HG03442 (cell line): ENCODE measurements around the gene TAP1.

Source experiments
- ATAC-seq: cut with Tn5 transposase; IDR thresholded peaks from one replicate; pipeline ENCODE4 v1.9.1; 2021; ENCODE audit warnings: mild to moderate bottlenecking, moderate library complexity; ENCODE audit not compliant: unreplicated experiment

TAP1 gene

DNA sequence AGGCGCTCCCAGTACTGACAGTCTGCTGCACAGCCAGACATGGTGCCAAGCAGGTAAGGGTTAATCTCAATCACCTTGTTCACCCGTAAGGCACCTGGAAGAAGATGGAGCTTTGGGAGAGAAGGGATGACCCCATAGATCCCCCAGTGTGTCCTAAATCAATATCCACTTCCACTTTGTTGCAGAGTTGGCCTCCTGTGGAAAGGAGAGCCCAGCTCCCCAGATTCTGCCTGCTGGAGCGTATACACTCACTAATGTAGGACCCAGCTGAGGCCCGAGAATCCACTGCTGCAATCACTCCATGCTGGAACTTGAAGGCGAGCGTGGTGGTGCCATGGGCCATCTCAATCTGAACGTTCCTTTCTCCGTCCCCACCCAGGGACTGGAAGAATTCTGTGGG is 10.8 kb downstream of the TAP1 start:
- no peak for ATAC-seq

DNA sequence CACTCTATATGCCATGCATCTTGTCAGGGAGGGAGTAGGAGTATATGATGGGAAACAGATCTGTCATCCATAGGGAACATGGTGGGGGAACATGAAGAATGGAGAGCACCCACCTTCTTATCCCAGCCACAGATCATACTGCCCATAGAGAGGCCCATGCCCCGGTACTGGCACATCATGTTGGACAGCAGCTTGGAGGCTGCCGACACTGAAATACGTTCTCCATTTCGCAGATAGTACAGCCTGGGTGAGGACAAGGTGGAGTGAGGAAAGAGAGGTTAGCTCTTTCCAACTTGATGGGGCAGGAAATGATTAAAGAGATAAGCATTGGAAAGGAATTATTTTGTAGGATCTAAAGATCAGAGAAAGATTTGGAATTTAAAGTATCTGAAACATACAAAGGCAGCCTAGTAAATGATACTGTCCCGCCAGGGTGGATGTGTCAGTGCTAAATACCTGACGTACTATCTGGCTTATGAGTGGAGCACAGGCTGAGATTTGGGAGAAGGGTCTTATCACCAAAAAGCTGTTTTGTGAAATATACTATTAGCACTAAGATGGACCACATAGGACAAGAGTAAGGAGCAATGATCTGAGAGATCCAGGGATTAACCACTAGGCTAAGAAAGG is 11.4 kb downstream of the TAP1 start:
- ATAC-seq = no peak

DNA sequence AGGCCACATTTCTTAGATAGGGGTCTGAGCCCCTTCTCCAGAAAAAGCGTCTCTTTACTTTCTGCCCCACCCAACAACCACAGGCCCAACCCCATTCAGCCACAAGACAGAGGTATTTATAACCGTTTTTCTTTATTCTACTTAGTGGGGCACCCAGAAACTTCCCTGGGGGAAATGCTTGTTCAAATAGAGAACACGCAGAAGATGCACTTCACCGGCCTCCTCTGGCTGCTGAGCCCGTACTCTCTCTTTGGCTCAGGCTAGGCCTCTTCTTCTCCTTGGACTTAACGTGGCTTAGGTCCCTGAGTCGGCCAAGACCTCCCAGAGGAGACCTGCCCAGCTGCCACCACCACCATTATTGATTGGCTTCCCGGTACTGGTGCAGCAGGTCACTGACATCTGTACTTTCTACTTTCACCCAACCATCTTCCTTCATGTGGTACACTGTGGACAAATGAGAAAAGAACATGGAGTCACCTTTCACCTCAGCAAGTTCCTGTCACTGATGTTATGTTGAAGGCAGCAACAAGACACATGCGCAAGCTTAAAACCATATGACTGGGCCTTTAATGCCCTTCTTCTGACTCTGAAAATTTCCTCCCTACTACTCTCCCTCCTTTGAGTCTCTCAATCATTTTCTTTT is 12.8 kb downstream of the TAP1 start:
- no peak for ATAC-seq

DNA sequence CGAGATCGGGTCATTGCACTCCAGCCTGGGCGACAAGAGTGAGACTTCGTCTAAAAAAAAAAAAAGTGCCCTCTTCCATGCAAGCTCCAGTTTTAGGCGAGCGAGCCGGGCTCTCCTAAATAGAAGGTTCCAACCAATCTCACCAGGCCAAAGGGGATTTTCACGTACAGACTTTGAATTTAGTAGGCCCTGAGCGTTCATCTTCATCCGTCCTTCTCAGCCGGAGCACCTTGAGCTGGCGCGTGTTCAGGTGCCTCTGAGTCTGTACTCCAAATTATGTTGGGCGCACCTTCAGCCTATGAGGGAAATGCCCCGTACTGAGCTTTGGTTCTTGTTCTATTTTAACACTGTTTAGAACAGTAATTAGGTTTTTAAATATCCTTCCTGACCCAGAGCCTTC is 14.1 kb downstream of the TAP1 start:
- ATAC-seq = no peak

DNA sequence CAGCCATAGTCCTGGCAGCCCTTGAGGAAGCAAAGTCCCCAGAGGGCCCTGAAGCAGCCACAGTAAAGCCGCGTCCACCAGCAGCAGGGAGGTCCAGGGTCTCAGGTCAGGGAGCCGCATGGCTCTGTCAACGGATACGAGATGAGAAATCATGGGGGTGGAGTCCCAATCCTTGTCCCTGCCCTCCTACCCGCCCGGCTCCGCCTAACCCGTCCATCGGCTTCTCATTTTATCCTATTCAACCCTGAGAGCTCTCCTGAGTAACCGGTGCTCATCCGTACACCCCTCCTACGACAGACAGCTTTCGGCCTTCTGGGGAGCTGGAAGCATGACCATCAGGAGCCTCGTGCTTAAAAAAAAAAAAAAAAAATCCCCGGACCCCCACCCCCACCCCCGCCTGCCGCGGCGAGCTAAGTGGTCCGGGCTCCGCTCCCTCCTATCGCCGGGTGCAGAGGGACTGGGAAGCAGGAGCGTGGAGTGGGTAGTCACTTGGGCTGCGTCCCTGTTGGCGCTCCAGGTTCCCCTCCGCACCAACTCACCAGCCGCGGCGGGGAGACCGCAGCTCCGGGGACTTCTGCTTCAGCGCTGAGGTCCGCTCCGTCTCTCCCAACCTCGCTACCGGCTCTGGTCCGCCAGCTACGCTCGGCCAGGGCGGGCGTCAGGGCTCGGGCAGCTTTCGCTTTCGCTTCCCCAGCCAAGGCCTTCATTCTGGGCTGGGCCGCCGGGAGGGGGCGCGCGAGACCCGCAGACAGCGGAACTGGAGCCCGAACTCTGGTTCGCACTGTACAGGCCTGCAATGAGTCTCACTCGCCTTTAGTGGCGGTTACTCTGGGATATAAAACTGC is 15.2 kb downstream of the TAP1 start, which contains the start of gene TAP2:
Gene TAP2 (minus strand): TSS at position 626 of the 845 bp plus-strand sequence. CDS start 506 bp downstream, at position 120.
- ATAC-seq = peak; percentile 77

DNA sequence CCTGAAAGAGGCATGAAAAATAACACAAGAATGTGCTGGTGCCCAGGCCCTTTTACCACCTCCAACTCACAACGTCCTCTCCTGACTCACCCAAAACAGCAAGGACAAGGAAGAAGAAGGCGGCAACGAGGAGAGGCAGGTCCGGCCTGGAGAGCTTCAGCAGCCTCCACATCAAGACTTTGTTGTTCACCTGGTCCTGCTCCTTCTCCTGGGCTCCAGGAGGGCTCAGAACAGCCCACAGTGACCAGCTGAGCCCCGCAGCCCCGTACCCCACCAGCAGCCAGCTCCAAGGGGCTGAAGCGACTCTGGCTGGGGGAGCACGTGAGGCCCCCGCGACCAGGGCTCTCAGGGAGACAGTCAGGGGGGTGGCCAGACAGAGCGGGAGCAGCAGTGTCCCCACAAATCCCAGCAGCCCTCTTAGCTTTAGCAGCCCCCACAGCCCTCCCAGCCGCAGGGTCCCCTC is 15.8 kb downstream of the TAP1 start:
- no peak for ATAC-seq

DNA sequence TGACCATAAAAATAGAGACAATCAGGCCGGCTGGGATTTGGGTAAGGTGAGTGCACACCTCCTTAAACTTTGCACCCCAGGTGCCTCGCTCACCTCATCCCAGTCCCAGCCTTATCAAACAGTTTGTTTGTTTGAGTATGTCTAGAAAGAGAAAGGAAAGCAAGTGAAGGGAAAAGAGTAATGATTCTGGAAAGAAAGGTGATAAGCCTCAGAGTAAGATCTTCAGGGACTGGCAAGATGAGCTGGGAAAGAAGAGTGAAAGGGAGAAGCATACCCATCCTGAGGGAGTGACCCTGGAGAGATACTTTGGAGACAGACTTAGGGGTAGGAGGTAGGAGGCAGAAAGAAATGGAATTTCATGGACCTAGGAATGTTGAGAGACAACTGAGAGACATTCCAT is 16.6 kb downstream of the TAP1 start:
- no peak for ATAC-seq

DNA sequence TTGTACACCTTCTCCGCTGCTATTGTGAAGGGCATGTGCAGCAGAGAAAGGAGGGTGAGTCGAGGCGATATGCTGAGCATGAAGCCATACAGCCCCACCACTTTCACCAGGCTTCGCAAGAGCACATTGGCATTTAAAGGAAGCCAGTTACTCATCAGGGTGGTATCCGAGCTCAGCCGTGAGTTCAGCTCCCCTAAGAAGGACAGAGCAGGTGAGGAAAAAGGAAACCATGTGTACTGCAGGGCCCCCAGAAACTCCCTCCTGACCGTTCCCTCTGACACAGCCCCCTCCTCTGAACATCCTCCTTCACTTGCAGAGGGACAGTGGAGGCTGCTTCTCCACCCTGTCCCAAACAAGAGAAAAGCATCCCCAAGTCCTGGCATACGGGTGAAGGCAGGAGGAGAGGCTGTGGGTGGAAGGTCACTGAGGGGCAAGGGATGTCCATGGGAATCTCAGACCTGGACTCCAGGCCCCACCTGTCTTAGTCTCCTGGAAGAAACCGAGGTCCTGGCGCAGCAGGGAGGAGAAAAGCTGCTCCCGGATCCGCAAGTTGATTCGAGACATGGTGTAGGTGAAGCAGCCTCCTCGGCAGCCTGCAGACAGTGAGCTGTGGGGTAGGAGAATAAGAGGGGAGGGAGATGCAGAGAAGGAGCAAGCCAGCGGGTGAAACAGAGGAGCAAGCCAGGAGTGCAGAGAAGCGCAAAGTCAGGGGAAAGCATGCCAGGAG is 18.2 kb downstream of the TAP1 start:
- no peak for ATAC-seq

DNA sequence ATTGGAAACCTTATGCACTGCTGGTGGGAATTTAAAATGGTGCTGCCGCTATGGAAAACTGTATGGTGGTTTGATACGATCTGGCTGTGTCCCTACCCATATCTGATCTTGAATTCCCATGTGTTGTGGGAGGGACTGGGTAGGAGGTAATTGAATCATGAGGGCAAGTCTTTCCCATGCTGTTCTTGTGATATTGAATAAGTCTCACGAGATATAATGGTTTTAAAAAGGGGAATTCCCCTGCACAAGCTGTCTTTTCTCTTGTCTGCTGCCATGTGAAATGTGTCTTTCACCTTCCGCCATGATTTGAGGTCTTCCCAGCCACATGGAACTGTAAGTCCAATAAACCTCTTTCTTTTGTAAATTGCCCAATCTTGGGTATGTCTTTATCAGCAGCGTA is 19.8 kb downstream of the TAP1 start:
- ATAC-seq = no peak

DNA sequence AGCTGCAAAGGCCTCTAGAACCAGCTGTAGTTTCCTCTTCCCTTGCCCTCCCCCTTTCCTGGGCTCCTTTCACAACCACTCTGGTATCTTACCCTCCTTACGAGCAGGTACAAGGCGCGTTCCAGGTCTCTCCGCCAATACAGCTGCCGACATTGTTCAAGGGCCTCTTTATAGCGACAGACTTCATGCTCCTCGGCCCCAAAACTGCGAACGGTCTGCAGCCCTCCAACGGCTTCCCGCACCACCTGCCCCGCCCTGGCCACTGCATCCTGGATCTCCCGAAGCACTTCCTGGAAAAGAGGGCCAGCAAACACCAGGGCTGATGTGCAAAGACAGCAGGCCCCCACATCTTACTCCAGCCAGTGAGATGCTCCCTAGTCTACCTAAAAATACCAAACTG is 21.0 kb downstream of the TAP1 start:
- ATAC-seq = no peak

DNA sequence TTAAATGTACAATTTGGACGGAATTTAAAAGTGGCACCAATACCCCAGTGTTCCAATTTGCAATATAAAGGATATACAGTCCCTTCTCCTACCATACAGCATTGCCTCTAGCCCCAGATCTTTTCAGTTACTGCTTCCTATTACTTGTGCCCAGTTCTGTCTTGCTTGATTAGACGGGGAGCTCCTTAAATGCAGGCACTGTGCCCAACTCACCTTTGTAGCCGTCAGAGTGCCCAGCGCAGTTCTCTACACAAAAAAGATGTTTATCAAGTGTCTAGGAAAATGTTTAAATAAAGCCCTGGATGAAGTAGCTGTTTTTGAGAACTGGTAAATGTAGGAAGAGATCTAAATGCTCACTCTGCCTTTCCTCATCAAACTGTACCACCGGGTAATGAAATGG is 22.6 kb downstream of the TAP1 start:
- ATAC-seq = no peak

DNA sequence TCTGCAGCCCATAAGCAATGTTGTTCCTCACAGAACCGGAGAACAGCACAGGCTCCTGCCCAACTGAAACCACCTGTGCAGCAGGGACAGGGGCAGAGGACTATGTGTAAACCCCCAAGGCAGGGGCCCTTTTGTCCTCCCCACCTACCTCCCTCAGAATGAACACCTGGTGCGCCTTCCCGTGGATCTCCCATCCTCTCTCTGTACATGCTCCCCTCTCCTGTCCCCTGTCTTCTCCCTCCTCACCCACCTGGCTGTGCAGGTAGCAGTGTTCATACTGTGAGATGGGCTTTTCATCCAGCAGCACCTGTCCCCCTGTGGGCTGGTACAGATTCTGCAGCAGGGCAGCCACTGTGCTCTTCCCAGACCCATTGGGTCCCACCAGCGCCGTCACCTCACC is 23.5 kb downstream of the TAP1 start:
- ATAC-seq = no peak

DNA sequence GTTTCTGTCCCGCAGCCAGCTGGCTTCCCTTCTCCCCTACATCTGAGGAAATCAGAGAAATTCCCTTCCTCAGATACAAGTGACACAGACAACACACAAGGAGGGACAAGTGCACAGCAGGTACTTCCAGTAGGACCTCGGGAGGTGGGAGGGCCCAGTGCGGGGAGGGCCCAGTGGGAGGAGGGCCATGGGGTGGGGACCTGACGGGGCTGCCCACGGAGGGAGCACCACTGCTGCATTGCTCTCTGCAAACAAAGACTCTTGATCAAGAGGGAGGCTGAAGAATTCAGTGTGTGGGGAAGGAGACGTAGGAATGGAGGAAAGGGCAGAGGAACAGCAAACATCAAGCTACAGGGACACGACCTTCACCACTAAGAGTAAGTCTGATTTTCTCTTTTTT is 24.0 kb downstream of the TAP1 start:
- no peak for ATAC-seq

DNA sequence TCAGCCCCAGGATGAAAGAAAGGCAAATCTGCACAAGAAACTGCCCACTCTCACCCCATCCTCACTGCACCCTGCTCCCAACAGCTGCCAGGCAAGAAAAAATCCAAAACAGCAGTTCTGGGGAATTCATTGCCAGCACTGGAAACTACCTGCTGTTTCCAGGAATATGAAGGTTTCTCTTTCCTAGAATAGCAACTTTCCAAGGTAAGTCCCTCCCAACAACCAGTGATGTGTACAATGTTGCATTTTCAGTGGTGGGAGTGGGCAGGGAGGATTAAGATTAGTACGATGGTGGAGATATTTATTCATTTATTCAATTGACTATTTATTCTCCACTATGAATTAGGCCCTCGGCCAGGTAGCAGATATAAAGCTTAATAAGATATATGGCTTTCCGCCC is 26.5 kb downstream of the TAP1 start:
- no peak for ATAC-seq

DNA sequence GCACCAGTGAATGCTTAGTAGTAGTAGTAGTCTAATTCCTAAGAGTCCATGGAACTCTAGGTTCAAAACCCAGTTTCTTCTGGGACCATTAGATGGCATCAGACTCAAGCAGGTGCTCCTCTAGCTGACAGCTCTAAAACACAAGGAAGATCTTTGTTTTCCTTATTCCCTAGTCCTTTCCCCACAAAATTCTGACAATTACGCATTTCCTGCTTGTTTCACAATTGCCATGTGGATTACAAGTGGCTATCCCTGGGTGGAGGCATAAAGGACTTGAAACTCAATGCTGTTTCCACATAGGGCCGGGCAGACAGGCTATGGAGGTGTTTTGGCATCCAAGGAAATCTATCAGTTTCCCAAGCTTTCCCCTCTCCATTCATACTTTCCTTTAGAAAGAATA is 27.5 kb downstream of the TAP1 start:
- ATAC-seq = no peak

DNA sequence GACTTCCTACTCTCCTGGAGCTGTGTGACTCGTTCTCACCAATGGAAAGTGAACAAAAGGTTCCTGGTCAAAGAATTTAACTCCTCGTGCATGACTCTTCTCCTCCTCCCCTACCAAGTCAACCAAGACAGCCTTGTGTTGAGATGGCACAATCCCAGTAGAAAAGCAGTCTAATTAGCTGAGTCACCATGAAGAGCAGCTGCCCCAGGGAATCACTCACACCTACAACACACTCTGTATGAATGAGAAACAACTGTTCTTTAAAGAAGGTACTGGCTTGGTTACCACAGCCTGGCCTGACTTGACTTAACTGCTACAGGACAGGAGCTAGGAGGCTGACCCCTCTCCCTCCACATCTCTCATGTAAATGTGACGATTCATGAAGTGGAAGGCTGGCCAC is 33.8 kb downstream of the TAP1 start:
- ATAC-seq = no peak

DNA sequence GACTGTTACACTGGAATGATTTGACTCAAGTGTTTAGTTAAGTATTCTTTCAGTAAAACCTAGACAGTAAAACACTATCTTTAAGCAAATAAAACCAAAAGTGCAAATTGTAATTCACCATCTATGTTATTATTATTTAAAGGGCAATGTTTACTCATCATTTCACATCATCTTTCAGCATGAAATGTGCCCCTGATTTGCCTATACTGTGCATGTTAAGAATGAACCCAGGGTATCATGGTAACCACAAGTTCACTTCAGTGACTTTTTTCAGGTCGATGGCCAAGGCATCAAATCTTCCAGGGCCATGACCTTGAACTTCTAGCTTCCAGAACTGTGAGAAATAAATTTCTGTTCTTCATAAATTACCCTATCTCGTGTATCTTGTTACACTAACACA is 34.6 kb downstream of the TAP1 start:
- ATAC-seq = no peak

DNA sequence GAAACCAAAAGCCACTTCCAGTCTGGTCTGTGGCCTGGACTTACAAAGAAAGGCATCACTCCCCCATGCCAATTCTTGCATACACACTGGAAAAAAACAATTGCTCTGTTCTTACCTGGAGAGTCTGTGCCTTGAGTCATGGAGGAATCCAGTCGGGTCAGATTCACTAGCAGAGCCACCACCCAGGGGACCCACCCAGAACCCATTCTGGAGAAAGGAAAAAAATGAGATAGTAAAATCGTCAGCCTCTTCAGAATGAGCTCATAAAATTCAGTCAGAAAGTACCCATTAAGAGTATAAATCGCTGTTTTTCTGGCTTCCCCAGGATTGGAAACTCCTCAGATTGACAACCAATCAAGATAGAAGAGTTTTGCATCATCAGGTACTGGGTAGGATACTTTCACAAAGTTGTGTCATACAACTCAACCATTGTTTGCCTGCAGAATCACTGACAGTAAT is 36.7 kb downstream of the TAP1 start, which contains the start of gene HLA-DOB:
Gene HLA-DOB (minus strand): TSS at position 257 of the 459 bp plus-strand sequence. CDS start 51 bp downstream, at position 206.
- ATAC-seq = peak; percentile 61

DNA sequence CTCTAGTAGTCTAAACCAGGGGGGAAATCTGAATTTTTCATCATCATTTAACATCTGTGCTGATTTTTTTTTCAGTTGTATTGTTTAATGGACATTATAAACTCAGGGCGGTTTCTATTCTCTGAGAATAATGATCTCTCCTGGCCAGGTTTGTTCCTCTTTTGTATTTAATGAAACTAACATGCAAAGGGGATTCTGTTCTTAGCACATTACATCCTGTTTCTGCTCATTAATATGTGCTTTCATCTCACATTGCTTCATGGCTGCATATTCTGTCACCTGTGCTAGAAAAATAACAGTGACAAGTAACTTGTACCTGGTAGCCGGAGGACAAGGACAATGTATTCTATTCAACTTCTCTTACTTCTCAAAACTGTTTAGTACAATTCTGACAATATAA is 37.5 kb downstream of the TAP1 start:
- no peak for ATAC-seq

DNA sequence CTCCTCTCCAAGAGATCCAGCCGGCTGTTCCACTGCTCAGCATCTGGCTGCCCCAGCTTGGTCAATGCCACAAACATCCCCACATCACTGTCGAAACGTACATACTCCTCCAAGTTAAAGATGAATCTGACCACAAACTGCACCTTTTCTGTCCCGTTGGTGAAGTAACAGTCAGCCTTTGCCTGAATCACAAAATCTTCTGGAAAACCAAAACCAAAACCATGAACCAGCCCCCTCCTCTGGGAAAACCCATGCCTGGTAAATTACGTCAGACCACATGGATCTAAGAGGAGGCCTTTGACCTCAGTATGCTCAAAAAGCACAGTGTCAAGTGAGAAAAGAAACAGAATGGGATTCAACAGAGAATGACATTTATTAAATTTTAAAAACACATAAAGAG is 38.4 kb downstream of the TAP1 start:
- no peak for ATAC-seq

DNA sequence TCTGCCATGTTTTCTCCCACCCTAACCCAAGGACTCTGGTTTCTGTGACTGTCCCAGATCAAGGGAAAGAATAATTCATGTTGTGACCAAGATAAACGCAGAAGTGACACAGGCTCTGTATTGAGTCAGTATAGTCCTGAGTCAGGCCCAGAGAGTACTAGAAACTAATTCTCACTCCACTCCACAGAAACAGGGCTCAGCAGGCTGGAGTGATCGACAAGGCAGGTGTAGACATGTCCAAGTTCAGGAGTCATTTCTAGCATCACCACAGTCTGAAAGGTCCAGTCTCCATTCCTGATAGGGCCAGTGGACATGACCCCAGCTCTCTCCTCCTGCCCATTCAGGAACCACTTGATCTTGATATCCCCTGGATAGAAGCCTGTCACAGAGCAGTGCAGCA is 39.4 kb downstream of the TAP1 start:
- no peak for ATAC-seq
